Chondrocyte (in vitro differentiated cells): Measurements from ENCODE around the gene REPS2. TPM values are rescaled to one million over a fixed set of nuclear protein-coding genes. Genes with fewer than 3 reads are reported as not detected.

ENCODE experiments used
- DNase-seq: peaks from one replicate; pipeline ENCODE4 v3.0.0; 2021; ENCODE audit warnings: mixed read lengths, low spot score
- H3K27ac Mint-ChIP-seq: one replicate; pipeline ENCODE4 v1.8.0; 2021; ENCODE audit warnings: mild to moderate bottlenecking, moderate library complexity, mixed read lengths; ENCODE audit not compliant: unreplicated experiment
- H3K27me3 Mint-ChIP-seq: 2 replicates; pipeline ENCODE4 v1.8.0; 2021; ENCODE audit warnings: low read depth, mixed read lengths
- H3K36me3 Mint-ChIP-seq: 2 replicates; pipeline ENCODE4 v1.8.0; 2021; ENCODE audit warnings: low read depth, mixed read lengths
- H3K4me1 Mint-ChIP-seq: 2 replicates; pipeline ENCODE4 v1.8.0; 2021; ENCODE audit warnings: low read depth, mild to moderate bottlenecking, mixed read lengths
- H3K4me3 Mint-ChIP-seq: one replicate; pipeline ENCODE4 v1.8.0; 2021; ENCODE audit warnings: mild to moderate bottlenecking, moderate library complexity, mixed read lengths; ENCODE audit not compliant: unreplicated experiment
- H3K9me3 Mint-ChIP-seq: 2 replicates; pipeline ENCODE4 v1.8.0; 2021; ENCODE audit warnings: low read depth, mixed read lengths
- CTCF ChIP-seq: fragments of 200-600 bp; sonication (generic); IDR thresholded peaks from 2 replicates; pipeline ENCODE4 v1.5.0; 2021; ENCODE audit warnings: antibody characterized with exemption, mild to moderate bottlenecking, moderate library complexity
- total RNA-seq: library from RNA; stranded (reverse); gene quantifications from 3 replicates; pipeline ENCODE4 v1.2.1, GENCODE V29; 2021

REPS2 gene
- total RNA-seq, 1 donor from 2014 or later = 2.4 TPM

- Mint-ChIP-seq H3K9me3 (no peaks in the 10 kb centered on the region), H3K4me1 (no peaks in the 10 kb centered on the region), H3K4me3 (no peak overlapping the region), H3K36me3 (no peaks in the 10 kb centered on the region), H3K27ac (no peak overlapping the region), H3K27me3 (peaks cover 5% of the 10 kb centered on the region)
- no peak for TF ChIP-seq CTCF
- DNase-seq = no peak
These were observed 63.6 kb downstream of the REPS2 start for GRCh38 chrX:17009856-17010625.

DNA sequence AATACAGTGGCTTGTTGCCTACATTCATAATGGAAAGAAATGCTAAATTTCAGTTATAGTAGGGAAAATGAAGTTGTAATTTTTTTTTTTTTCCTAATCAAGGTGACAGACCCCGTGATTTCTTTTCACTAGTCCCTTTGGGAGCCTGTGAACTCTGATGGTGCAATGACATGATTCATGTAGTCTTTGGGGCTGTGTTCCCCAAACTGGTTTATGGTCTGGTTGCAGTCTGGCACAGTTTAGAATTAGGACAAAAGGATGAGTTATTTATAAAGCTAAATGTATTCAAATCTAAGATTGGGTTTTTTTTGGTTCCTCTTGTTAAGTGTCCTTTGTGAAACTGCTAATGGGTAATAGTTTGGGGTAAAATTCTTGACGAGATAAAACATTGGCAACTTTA lies 66.0 kb downstream of the REPS2 start:
- TF ChIP-seq CTCF = no peak
- Mint-ChIP-seq H3K36me3 (no peaks in the 10 kb centered on the region), H3K4me1 (no peaks in the 10 kb centered on the region), H3K4me3 (no peak overlapping the region), H3K9me3 (no peaks in the 10 kb centered on the region), H3K27ac (no peak overlapping the region), H3K27me3 (peaks cover 3% of the 10 kb centered on the region)
- DNase-seq = no peak

- no peak overlapping the region for H3K27ac Mint-ChIP-seq
- TF ChIP-seq CTCF = no peak
- H3K36me3 Mint-ChIP-seq = no peaks in the 10 kb centered on the region
- no peak for DNase-seq
- H3K4me3 Mint-ChIP-seq = no peak overlapping the region
- H3K27me3 Mint-ChIP-seq = peaks cover 2% of the 10 kb centered on the region
- H3K9me3 Mint-ChIP-seq = no peaks in the 10 kb centered on the region
- no peaks in the 10 kb centered on the region for H3K4me1 Mint-ChIP-seq
These were observed 67.8 kb downstream of the REPS2 start for GRCh38 chrX:17014216-17014615.

DNA sequence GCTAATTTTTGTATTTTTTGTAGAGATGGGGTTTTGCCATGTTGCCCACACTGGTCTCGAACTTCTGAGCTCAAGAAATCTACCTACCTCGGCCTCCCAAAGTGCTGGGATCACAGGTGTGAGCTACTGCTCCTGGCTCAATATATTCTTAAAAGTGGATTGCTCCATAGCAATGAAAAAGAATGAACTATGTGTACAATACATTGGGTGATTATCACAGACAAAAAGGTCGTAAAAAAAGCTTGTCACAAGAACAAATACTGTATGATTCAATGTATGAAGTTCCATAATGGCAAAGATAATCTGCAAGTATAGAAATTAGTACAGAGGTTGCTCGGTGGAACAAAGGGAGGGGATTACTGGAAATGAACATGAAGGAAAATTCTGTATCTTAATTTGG lies 70.7 kb downstream of the REPS2 start:
- peaks cover 9% of the 10 kb centered on the region for H3K4me1 Mint-ChIP-seq
- H3K27me3 Mint-ChIP-seq = no peaks in the 10 kb centered on the region
- no peak overlapping the region for H3K27ac Mint-ChIP-seq
- H3K4me3 Mint-ChIP-seq = no peak overlapping the region
- no peak for TF ChIP-seq CTCF
- H3K9me3 Mint-ChIP-seq = no peaks in the 10 kb centered on the region
- DNase-seq = no peak
- no peaks in the 10 kb centered on the region for H3K36me3 Mint-ChIP-seq

- no peak overlapping the region for H3K4me3 Mint-ChIP-seq
- H3K36me3 Mint-ChIP-seq = no peaks in the 10 kb centered on the region
- no peak for DNase-seq
- no peaks in the 10 kb centered on the region for H3K9me3 Mint-ChIP-seq
- peaks cover 26% of the 10 kb centered on the region for H3K4me1 Mint-ChIP-seq
- no peak for TF ChIP-seq CTCF
- H3K27me3 Mint-ChIP-seq = peaks cover 2% of the 10 kb centered on the region
- H3K27ac Mint-ChIP-seq = no peak overlapping the region
These were observed 73.9 kb downstream of the REPS2 start for GRCh38 chrX:17020356-17020755.
